ENCODE data around the gene EDIL3.

The EDIL3 gene

DNA sequence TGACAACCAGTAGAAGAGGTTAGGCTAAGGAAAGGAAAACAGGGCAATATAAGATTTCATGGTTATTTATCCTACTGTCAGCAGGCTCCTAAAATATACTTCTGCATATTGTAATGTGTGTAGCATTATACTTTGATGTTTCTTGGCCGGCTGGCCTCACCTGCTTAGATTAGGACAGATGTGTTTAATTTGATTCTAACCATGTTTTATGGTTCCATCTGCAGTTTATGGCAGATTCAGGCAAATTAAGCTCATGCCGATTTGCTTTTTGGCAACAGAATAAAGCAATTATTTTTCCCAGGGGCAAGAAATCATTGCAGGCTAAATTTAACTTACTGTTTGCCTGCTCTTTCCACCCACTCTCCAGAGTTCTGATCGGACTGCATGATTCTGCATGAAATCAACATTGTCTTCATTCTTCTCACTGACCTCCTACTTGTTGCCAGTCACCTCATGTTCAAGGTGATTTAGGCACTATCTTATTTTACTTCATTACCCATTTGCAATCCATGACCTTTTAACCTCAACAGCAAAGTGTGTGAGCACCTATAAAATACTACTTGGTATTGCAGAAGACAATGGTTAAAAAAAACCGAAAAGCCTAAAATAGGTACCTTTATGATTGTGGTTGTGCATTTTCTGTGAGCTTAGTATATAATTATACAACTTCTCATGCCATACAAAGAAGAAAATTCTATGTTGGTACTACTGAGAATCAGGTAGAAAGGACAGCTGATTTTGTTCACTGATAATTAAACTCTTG lies 125.2 kb downstream of the EDIL3 start:
- no peak for ATAC-seq
- DNase-seq, result no peak

DNA sequence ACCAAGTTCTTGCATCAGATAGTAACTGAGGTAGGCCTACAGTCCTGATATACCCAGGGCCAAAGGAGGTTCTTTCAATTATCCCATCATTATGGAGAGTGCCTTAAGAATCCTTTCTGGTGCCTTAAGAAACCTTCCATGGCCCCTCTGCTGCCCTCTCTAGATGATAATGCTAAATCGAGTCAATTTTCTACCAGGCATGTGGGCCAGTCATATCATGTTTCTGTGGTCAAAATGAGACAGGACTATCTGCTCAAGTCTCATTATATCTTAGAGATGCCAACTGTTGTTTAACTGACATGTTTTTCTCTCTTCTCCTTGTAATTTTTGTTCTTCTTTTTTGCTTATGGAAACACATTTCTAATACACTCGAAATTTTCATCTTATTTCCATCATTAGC lies 127.6 kb downstream of the EDIL3 start:
- DNase-seq (no peak), ATAC-seq (no peak)

DNA sequence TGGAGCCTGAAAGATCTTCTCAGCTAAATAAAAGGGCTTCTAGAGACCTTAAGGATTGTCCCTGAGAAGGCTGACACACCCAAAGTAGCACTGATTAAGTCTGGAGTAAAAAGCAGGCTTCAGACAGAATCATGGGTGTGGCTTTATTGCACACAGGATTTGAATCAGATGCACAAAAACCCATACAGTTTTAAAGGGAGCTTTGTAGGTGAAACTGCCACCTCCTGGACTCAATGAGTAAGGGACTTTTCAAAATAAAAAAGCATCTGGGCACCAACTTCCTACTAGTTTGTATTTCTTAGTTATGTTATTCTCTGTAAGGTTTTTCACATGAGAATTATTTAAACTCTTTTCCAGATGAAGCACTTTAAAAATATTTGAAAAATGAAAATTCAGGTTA lies 129.4 kb downstream of the EDIL3 start:
- DNase-seq, result no peak
- ATAC-seq, result no peak

DNA sequence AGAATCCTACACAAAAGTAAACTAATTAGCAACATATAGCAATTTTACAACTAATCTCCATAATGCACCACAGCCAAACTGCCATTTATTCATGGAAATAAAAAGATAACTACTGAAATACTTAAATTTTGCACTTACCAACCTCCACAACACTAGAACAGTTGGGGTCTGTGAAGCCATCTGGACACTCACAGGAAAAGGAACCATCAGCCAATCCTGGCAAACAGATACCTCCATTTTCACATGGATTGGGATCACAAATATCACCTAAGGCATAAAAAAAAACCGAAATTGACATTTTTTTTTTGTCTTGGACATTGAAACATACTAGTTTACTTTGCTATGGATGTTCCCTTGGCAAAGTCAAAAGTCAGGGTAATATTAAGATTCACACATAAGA lies 130.7 kb downstream of the EDIL3 start:
- DNase-seq (no peak), ATAC-seq (no peak)

DNA sequence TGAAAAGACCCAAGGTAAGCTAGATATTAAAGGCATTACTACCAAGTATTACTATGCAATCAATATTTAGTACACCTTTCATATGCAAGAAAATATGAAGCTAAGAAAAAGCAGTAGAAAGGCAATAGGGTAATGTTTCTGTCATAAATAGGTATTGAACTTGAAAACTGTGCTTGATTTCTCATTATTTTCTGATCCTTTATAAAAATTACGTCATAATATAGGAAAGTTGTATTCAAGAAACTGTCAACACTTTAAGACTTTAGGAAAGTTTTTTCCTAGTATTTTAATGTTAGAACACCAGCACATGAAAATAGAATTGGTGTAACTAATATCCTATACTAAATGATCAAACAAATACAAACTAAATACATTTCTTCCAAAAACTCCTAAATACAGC lies 133.2 kb downstream of the EDIL3 start:
- ATAC-seq (no peak), DNase-seq (no peak)

DNA sequence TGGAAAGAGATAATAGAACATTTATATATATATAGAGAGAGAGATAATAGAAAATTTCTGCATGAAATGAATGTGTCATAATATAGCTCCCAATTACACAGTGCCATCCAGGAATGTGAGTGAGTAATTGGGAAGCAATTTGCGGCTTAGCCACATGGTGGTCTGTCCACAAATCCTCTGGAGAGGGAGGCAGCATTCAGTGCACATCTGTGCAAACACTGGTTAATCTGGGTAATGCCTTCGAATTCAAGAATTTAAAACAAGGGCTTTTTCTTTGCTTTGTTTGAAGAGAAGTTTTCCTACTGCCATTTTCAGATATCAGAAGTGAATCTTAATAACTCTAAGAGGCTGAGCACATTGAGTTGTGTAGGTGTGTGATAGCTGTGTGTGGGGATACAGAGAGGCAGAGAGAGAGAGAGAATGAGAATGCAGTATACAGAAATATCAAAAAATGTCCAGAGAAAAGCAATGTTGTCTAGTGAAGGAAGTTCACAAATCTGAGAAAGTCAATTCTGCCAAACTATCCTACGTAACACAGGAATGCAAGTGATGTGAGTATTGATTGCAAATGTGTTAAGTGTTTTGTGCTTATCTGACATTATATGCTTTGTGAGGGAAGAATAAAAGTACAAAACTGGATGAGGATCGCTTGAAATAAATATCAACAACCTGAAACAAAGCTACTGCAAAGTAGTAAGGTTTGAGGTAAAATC lies 134.6 kb downstream of the EDIL3 start:
- ATAC-seq (no peak), DNase-seq (no peak)

DNA sequence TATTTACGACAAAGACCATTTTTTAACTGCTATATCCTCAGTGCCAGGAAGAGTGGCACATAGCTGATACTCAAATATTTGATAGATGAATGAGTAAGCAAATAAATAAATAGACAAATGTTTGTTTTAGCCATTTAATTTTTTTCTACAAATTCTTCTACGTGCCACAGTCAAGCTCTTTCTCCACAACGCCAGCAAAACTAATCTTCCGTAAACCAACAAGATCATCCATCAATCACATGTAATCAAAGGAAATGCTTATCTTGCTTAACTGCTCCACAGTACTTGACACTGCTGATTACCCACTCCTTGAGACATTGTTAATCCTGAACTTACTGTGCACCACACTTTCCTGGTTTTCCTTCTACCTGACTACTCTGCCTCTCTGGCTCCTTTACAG lies 136.7 kb downstream of the EDIL3 start:
- no peak for DNase-seq
- ATAC-seq, result no peak

DNA sequence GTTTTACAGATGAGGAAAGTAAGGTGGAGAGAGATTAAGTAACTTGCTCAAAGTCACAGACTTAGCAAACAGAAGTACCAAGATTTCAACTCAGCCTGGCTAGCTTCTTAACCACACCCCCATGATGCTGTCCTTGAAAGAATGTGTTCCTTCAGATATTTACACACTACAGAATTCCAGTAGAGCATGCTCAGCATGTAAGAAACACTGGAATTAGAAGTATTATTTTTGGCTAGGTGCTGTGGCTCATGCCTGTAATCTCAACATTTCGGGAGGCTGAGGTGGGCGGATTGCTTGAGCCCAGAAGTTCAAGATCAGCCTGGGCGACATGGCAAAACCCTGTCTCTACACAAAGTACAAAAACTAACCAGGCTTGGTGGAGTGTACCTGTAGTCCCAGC lies 142.4 kb downstream of the EDIL3 start:
- ATAC-seq (no peak), DNase-seq (no peak)

DNA sequence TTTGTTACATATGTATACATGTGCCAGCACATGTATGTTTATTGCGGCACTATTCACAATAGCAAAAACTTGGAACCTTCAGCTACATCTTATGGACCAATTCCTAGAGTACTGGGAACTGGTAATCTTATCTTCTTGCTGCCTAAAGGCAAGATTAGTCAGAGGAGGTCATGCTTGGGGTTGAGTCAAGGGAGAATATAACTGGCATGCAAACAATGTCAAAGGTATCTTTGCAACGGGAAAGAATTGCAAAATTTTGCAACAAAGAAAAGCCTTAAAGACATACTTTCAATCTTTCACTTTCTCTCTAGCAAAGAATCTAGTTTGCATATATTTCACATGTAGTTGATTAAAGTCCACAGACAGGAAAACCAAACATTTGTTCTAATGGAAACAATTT lies 145.2 kb downstream of the EDIL3 start:
- ATAC-seq (no peak), DNase-seq (no peak)

DNA sequence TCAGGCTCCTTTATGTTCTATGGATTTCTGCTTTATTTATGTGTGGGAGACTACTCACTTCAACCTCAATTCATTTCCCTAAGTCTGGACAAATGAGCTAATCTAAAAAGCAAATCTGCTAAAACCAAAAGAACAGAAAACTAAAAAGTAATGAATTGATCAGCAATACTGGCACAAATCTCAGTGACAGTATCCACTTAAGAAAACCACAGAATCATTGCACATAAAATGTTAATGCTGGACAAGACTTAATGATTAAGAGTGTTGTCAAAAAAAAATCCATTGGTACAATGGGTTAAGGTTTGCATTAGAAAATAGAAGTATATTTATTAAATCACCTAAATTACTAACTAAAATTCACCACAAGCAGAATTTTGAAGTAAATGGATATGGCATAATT lies 147.6 kb downstream of the EDIL3 start:
- DNase-seq, result no peak
- ATAC-seq, result no peak

DNA sequence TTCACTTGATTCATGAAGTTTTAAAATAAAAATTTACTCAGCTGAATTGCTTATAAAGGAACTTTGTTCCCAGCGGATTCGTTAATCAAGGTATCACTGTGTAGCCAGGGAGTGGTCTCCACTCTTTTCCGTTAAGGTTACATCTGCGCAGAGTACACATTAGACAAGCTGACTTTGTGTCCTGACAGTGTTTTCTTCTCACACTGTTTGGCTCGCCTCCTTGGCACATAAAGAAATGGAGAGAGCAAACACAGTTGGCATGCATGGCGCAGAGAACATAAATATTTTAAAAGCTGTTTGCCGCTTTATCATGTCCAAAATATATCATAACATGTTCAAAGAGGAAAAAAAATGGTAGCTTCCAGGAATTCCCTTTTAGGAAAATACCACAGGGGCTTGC lies 153.2 kb downstream of the EDIL3 start:
- ATAC-seq (no peak), DNase-seq (no peak)

DNA sequence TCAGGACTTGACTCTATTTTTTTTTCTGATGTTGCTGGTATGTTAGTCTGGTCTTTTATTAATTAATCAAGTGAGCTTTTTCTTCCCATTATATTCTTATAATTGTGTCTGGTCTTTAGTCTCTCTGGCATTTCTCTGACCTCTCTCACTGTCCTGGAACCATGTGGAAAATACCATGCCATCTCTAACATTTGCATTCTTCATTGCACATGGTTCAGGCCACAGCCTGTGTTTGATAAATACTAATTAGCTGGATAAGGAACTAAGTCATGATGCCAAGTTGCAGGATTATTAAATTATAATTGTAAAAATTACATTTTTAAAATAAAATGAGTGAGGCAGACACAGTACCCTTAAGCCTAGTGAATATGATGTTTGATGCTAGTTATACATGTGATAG lies 155.6 kb downstream of the EDIL3 start:
- no peak for ATAC-seq
- no peak for DNase-seq

DNA sequence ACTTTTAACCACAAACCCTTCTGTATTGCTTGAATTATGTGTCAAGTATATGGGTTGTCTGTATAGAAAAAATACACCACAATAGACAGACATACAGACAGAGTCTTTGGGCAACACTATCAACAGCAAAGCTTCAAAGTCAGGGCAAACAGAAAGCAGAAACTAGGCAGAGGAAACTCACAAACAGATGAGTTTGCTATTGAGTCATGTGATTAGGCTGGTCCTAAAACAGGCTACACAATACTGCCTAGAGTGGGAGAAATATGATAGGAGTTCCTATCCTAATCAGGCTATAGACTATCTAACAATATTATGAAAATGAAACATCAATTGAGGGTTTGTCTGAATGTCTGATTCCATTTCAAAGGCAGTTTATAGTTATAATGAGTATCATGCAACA lies 156.4 kb downstream of the EDIL3 start:
- DNase-seq (no peak), ATAC-seq (no peak)

DNA sequence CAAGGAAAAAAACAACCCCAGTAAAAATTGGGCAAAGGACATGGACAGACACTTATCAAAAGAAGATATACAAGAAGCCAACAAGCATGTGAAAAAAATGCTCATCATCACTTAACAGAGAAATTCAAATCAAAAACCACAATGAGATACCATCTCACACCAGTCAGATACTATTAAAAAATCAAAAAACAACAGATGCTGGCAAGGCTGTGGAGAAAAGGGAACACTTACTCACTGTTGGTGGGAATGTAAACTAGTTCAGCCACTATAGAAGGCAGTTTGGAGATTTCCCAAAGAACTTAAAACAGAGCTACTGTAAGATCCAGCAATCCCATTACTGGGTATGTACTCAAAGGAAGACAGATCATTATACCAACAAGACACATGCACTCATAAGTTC lies 157.4 kb downstream of the EDIL3 start:
- DNase-seq, result no peak

DNA sequence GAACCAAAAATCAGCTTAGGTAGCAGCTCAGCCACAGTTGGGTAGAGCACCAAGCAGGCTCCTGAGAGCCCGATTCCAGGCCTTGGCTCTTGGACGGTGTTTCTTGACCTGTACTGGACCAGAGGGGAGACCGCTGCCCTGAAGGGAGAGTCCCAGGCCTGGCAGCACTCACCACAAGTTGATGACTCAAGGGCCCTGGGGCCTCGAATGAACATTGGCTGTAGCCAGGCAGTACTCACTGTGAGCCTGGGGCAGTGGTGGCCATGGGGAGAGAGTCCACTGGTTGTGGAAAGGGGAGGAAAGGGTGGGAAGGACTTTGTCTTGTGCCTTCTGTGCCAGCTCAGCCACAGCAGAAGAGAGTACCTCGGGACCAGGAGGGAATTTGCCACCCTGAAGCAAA lies 166.1 kb downstream of the EDIL3 start:
- DNase-seq, result no peak
- ATAC-seq, result no peak

More for the DNA sequence above, 157.4 kb downstream of the EDIL3 start:
- ATAC-seq, result no peak

DNA sequence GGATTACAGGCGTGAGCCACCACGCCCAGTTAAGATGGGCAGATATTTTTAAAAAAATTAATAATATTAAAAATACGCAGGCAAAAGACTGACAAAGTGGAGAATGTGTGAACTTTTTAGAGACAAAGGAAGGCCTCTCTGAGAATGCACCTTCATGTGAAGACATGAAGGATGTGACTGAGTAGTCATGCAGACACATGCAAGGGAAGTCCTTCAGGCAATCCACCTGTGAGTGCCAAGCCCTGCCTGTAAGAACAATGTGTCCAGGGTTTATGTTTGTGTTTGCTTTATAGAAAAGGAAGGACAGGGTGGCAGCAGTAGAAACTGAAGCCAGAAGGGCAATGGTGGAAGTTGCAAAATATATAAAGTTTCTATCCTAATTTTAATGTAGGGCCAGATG lies 169.2 kb downstream of the EDIL3 start:
- DNase-seq (no peak), ATAC-seq (no peak)

DNA sequence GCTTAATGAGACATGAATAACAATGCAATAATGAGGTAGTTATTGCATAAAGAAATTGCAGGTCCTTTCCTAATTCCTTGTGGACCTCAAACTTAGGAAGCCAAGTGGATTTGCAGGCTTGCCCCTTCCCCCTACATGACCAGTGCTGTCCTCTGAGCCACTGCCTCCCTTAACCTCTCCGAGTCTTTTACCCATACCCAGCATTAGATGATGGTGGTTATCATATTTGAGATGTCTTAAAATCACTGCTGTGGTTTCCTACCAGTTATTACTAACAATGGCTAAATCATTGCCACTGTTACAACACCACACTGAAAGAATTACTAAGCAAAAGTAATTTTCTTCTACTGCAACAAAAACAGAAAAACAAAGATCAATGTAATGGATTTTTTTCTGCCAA lies 170.8 kb downstream of the EDIL3 start:
- no peak for ATAC-seq
- no peak for DNase-seq

DNA sequence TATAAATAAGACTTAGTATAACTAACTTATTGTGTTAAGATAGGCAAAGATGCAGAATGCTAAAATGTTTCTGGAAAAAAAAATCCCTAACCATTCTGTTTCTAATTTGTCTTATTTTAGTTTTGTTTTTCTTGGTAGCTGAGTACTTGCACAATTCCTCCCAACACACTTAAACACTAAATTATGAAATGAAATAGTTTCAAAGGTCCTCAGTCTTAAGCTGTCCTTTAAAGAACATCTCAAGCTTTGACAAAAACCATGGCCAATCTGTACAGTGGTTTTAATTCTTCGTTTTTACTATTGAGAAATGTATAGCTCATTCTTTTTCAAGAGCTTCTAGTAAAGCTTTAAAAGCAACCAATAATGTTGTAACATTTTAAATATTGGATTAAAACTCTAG lies 171.5 kb downstream of the EDIL3 start:
- ATAC-seq, result no peak
- no peak for DNase-seq

DNA sequence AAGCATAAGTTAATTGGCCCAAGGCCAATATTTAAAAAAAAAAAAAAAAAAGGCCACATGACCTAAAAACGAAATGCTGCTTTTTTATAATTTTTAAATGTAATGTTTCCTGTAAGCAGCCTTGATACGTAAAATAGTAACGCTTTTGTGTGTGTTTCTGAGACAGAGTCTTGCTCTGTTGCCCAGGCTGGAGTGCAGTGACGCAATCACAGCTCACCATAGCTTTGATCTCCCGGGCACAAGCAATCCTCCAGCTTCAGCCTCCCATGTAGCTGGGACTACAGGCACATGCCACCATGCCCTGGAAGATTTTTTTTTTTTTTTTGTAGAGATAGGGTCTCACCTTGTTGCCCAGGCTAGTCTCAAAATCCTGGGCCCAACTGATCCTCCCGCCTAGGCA lies 179.9 kb downstream of the EDIL3 start:
- DNase-seq (no peak), ATAC-seq (no peak)

DNA sequence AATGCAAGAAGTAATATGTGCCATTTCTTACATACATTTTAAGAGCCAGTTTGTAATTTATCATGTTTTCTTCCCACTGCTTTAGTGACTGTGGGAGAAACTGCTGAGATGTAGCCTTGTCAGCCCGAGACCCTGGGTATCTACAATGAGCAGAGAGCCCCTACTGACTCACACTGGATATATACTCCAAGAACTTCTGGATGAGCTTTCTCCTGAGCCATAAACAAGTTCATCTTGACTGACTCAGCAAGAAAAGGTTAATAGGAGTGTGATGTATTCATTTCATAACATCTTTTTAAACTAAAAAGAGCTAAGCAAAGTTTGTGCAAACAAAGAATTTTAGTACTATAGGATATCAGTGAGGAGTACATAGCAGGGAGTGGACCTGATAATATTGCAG lies 182.5 kb downstream of the EDIL3 start:
- ATAC-seq (no peak), DNase-seq (no peak)

DNA sequence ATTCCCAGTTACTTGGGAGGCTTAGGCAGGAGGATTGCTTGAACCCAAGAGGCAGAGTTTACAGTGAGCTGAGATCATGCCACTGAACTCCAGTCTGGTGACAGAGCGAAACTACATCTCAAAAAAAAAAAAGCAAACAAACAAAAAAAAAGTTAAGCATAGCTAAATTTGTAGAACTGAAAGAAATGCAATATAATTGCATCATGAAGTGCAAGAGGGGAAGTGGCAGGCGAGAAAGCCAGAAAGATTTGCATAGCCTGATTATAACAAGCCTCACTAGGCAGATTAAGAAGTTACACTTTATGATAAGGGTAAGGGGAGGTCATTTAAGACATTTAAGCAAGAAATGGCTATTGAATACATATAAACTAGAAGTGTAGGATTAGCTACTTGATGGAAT lies 187.1 kb downstream of the EDIL3 start:
- DNase-seq (no peak), ATAC-seq (no peak)

DNA sequence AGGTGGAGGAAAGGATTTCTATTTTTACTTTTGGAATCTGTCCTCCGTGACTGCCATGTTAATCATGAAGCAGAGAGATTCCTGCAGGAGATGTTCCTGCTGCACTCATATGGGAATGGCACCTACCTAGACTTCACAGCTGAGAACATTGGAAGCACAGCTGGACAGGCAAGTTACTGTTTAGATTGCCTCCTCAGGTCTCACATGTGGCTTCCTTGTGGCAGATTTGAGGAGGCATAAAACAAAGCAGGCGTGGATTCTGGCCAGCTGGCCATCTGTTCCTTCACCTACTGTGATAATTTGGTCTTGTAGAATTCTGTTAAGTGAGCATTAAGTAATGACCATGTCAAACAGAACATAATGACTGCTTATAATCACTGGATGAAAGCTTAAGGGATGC lies 193.4 kb downstream of the EDIL3 start:
- ATAC-seq (no peak), DNase-seq (no peak)

DNA sequence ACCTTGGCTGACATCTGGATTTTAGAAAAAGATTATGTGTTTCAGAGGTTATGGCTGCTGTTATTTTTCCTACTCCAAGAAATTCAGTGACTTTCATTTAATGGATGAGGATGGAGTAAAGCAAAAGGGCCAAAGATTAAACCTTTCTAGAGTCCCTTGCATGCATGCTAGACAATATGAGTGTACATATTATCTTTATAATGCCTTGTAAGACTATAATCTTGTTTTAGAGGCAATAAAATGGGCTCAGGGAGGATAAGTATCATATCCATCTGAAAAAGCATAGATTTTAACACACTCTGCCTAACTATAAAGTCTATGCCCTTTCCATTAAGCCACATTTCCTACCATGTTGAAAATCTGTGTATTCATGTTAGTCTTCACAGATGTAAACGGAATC lies 199.8 kb downstream of the EDIL3 start:
- no peak for ATAC-seq

DNA sequence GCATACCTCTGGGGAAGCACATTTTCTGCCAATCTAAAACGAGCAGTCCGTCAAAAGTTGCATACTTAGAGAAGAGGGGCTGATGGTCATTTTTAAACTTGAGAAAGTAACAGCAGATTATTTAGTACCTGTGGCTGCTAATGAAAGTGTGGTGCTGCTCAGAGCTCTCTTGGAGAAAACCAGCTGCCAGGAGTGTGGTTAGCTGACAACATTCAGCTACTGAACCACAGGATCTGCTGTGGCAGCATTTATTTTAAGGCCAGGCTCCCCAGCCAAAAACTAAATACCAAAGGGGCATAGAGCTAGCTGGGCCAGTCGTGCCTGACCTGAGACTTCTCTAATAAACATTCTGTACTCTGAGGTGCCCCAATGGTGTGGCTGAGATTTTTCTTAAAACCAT lies 203.6 kb downstream of the EDIL3 start:
- no peak for ATAC-seq
- DNase-seq, result no peak

More for the DNA sequence above, 199.8 kb downstream of the EDIL3 start:
- DNase-seq, result no peak
